ENCODE results near the gene MEPE.

Gene MEPE

GRCh38 chr4:87895964-87896621, 63.3 kb downstream of the MEPE start:
- no peak overlapping the region for H3K4me3 ChIP-seq (ENCODE audit: low read depth, low read length)
- no peak for TF ChIP-seq CTCF (IDR thresholded peaks at IDR 0.05; ENCODE audit: control insufficient read depth, extremely low read depth, insufficient read depth)

More at GRCh38 chr4:87895964-87896621, 63.3 kb downstream of the MEPE start:
- no peak for DNase-seq (ENCODE audit: low read depth)

Data from LNCaP clone FGC (cell line).